Measurements from ENCODE around the gene CLEC6A. TPM values are rescaled to one million over a fixed set of nuclear protein-coding genes. Genes with fewer than 3 reads are reported as not detected.

The CLEC6A gene
- total and polyA plus RNA-seq, 2 experiments from 2014 or later: not detected

DNA sequence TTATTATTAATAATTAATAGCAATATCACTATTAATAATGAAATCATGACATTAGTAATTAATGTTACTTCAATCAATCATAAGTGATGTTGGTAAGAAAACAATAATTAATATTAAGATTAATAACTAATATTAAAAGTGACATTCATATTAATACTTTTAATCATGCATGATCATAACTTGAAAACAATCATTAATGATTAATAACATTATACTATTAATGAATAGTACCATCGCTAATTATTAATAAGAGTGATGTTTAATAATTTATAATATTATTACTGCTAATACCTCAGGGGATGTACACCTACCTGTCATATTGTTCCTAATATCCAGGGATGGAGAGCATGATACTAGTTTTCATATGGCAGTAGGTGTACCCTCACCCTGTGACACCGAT lies 10.0 kb upstream of the CLEC6A start:
- H2AFZ ChIP-seq: no peak overlapping the region
- no peaks in the 10 kb centered on the region for H3K79me2 ChIP-seq
- WGBS (ENCODE audit: low lambda C conversion rate, missing lambda C conversion rate): 94% methylated on average over 2 of the region's 2 CpGs

DNA sequence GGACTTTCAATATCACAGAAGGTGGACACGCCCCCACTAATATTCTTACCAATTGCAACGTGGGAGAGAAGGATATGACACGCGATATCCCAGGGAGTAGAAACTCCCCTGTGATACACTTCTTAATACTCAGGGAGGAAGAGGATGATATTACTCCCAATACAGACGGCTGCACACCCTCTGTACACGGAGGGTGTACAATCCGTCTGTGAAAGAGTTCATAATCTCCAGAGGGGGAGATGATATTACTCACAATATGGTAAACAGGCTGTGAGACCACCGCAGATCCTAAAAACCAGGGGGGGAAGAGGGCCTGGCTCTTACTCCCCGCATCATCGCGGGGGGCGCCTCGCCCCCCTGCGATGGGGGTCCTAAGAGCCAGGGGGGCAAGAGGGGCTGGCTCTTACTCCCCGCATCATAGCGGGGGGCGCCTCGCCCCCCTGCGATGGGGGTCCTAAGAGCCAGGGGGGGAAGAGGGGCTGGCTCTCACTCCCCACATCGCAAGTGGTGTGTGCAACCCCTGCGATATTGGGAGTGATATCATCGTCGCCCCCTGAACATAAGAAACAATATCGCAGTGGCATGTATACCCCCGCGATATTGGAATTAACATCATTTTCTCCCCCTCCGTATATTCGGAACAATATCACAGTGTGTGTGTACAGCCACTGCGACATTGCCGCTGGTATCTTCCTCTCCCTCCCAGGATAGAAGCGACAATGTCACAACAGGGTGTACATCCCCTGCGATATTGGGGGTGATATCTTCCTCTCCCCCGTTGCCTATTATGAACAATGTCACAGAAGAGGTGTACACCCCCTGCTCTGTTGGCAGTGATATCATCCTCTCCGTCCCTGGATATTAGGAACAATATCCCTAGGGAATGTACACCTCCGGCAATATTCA lies 8.9 kb upstream of the CLEC6A start:
- Histone ChIP-seq H2AFZ (no peak overlapping the region), H3K27me3 (no peaks in the 10 kb centered on the region), H3K4me3 (no peak overlapping the region), H3K79me2 (no peaks in the 10 kb centered on the region), H3K9me3 (ENCODE audit: low read depth) (no peaks in the 10 kb centered on the region), H3K4me1 (ENCODE audit: insufficient read depth) (no peaks in the 10 kb centered on the region), H3K36me3 (replicated peaks; ENCODE audit: insufficient read depth, low read depth) (no peaks in the 10 kb centered on the region), H3K4me2 (no peak overlapping the region), H3K9me2 (replicated peaks; ENCODE audit: insufficient read depth) (no peaks in the 10 kb centered on the region), H3K27ac (no peak overlapping the region), H4K20me1 (ENCODE audit: insufficient read depth, poor library complexity, severe bottlenecking) (no peaks in the 10 kb centered on the region)
- TF ChIP-seq, protein P1, sequence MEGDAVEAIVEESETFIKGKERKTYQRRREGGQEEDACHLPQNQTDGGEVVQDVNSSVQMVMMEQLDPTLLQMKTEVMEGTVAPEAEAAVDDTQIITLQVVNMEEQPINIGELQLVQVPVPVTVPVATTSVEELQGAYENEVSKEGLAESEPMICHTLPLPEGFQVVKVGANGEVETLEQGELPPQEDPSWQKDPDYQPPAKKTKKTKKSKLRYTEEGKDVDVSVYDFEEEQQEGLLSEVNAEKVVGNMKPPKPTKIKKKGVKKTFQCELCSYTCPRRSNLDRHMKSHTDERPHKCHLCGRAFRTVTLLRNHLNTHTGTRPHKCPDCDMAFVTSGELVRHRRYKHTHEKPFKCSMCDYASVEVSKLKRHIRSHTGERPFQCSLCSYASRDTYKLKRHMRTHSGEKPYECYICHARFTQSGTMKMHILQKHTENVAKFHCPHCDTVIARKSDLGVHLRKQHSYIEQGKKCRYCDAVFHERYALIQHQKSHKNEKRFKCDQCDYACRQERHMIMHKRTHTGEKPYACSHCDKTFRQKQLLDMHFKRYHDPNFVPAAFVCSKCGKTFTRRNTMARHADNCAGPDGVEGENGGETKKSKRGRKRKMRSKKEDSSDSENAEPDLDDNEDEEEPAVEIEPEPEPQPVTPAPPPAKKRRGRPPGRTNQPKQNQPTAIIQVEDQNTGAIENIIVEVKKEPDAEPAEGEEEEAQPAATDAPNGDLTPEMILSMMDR (IDR thresholded peaks at IDR 0.05; ENCODE audit: poor library complexity): no peak
- WGBS (ENCODE audit: low lambda C conversion rate, missing lambda C conversion rate): 94% methylated on average over 27 of the region's 35 CpGs
- DNase-seq (ENCODE audit: low spot score): no peak

More for the DNA sequence above, 10.0 kb upstream of the CLEC6A start:
- Histone ChIP-seq H3K9me3 (ENCODE audit: low read depth) (no peaks in the 10 kb centered on the region), H3K4me2 (no peak overlapping the region), H3K27me3 (no peaks in the 10 kb centered on the region), H3K4me3 (no peak overlapping the region), H4K20me1 (ENCODE audit: insufficient read depth, poor library complexity, severe bottlenecking) (no peaks in the 10 kb centered on the region), H3K4me1 (ENCODE audit: insufficient read depth) (no peaks in the 10 kb centered on the region), H3K27ac (no peak overlapping the region), H3K36me3 (replicated peaks; ENCODE audit: insufficient read depth, low read depth) (no peaks in the 10 kb centered on the region), H3K9me2 (replicated peaks; ENCODE audit: insufficient read depth) (no peaks in the 10 kb centered on the region)
- TF ChIP-seq EZH2 (IDR thresholded peaks at IDR 0.05; ENCODE audit: borderline replicate concordance) (no peak), EZH2phosphoT487 (IDR thresholded peaks at IDR 0.05; ENCODE audit: low read depth, severe bottlenecking, unreplicated experiment) (no peak)
- TF ChIP-seq, protein P1 (IDR thresholded peaks at IDR 0.05; ENCODE audit: poor library complexity): no peak
- no peak for DNase-seq (ENCODE audit: low spot score)

DNA sequence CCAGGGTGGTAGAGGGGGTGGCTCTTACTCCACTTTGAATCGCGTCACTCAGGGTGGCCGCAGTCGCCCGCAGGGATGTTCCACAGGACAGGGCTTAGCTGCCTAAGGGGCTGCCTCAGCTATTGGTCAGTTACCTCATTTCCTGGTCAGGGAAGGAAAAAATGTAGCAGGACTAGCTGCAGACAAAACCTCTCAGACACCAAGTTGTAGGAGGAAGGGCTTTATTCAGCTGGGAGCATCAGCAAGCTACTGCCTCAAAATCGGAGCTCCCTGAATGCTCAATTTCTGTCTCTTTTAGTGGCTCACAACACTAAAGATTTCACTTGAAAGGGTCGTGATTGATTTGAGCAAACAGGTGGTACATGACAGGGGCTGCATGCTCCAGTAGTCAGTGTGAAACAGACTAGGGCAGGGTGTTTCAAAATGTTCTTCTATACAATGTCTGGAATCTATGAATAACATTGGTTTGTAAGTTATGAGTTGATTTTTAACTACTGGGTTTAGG lies 6.4 kb upstream of the CLEC6A start:
- no peaks in the 10 kb centered on the region for H3K4me1 ChIP-seq (ENCODE audit: insufficient read depth)
- no peaks in the 10 kb centered on the region for H4K20me1 ChIP-seq (ENCODE audit: insufficient read depth, poor library complexity, severe bottlenecking)
- H3K27ac ChIP-seq: peak overlapping the region; percentile 28
- H3K79me2 ChIP-seq: no peaks in the 10 kb centered on the region
- H3K4me3 ChIP-seq: no peak overlapping the region
- H2AFZ ChIP-seq: peak overlapping the region; percentile 4
- H3K4me2 ChIP-seq: no peak overlapping the region
- TF ChIP-seq, protein P1 (IDR thresholded peaks at IDR 0.05; ENCODE audit: poor library complexity): no peak
- TF ChIP-seq EZH2phosphoT487 (IDR thresholded peaks at IDR 0.05; ENCODE audit: low read depth, severe bottlenecking, unreplicated experiment) (no peak), EZH2 (IDR thresholded peaks at IDR 0.05; ENCODE audit: borderline replicate concordance) (no peak)
- no peaks in the 10 kb centered on the region for H3K36me3 ChIP-seq (replicated peaks; ENCODE audit: insufficient read depth, low read depth)
- H3K9me3 ChIP-seq (ENCODE audit: low read depth): no peaks in the 10 kb centered on the region
- H3K27me3 ChIP-seq: no peaks in the 10 kb centered on the region
- H3K9me2 ChIP-seq (replicated peaks; ENCODE audit: insufficient read depth): no peaks in the 10 kb centered on the region
- DNase-seq (ENCODE audit: low spot score): no peak
- 69% methylated on average over 6 of the region's 7 CpGs for WGBS (ENCODE audit: low lambda C conversion rate, missing lambda C conversion rate)

All from hepatocyte (in vitro differentiated cells).